Smooth muscle cell (in vitro differentiated cells): ENCODE measurements around the gene MANEA. TPM values are rescaled to one million over a fixed set of nuclear protein-coding genes. Genes with fewer than 3 reads are reported as not detected.
A peak's percentile ranks its signal among the peaks of the same experiment; 100 is the strongest.

ENCODE experiments used
- DNase-seq: peaks from one replicate; lab custom pipeline; 2025; ENCODE audit not compliant: unreplicated experiment; lab: John Stamatoyannopoulos, UW
- H2AFZ ChIP-seq: fragments of 200-600 bp; sonication (generic); 2 replicates; pipeline ENCODE4 v1.6.0; 2016; ENCODE audit warnings: antibody characterized with exemption, low read depth, mild to moderate bottlenecking
- H3F3A ChIP-seq: fragments of 200-600 bp; sonication (generic); 2 replicates; pipeline ENCODE4 v1.6.0; 2017; ENCODE audit warnings: antibody characterized with exemption, low read depth
- H3K27ac ChIP-seq: fragments of 200-600 bp; sonication (generic); 2 replicates; pipeline ENCODE4 v1.5.1; 2016; ENCODE audit warnings: low read depth, mild to moderate bottlenecking
- H3K27me3 ChIP-seq: fragments of 200-600 bp; sonication (generic); 2 replicates; pipeline ENCODE4 v1.6.1; 2016; ENCODE audit warnings: low read depth, mild to moderate bottlenecking
- H3K36me3 ChIP-seq: fragments of 200-600 bp; sonication (generic); 2 replicates; pipeline ENCODE4 v1.5.1; 2016; ENCODE audit warnings: low read depth
- H3K4me1 ChIP-seq: fragments of 200-600 bp; sonication (generic); 2 replicates; pipeline ENCODE4 v1.5.1; 2016; ENCODE audit warnings: low read depth
- H3K4me2 ChIP-seq: fragments of 200-600 bp; sonication (generic); 2 replicates; pipeline ENCODE4 v1.6.0; 2016; ENCODE audit warnings: mild to moderate bottlenecking
- H3K4me3 ChIP-seq: fragments of 200-600 bp; sonication (generic); 2 replicates; pipeline ENCODE4 v1.5.1; 2016; ENCODE audit warnings: mild to moderate bottlenecking
- H3K79me2 ChIP-seq: fragments of 200-600 bp; sonication (generic); 2 replicates; pipeline ENCODE4 v1.6.0; 2016; ENCODE audit warnings: low read depth, mild to moderate bottlenecking
- H3K9ac ChIP-seq: fragments of 200-600 bp; sonication (generic); 2 replicates; pipeline ENCODE4 v1.6.0; 2016; ENCODE audit warnings: low read depth
- H3K9me3 ChIP-seq: fragments of 200-600 bp; sonication (generic); replicated peaks from 2 replicates; pipeline ENCODE4 v1.5.1; 2016; ENCODE audit warnings: low read depth
- H4K20me1 ChIP-seq: fragments of 200-600 bp; sonication (generic); 2 replicates; pipeline ENCODE4 v1.6.0; 2016; ENCODE audit warnings: low read depth
- WGBS: methylation state at CpG from one replicate; pipeline ENCODE4 v1.1.7; 2016; ENCODE audit warnings: low lambda C conversion rate; 5-methylcytosine and 5-hydroxymethylcytosine counted together
- polyA plus RNA-seq: library from polyadenylated mRNA; unstranded; fragments of >200 nt; fragmentation: Nextera tagmentation; extraction: Ambion mirVana; gene quantifications from 2 replicates; pipeline ENCODE4 v1.2.1, GENCODE V29; 2016
- total RNA-seq: library from RNA; depleted of rRNA; stranded (reverse); fragments of >200 nt; gene quantifications from 2 replicates; pipeline ENCODE4 v1.2.3, GENCODE V29; 2014
- TF ChIP-seq, protein P1 (sequence below): fragments of 200-600 bp; sonication (generic); IDR thresholded peaks from 2 replicates; pipeline ENCODE4 v1.5.1; 2017; ENCODE audit warnings: borderline replicate concordance, mild to moderate bottlenecking, antibody characterized with exemption; ENCODE audit not compliant: insufficient read depth, poor library complexity, severe bottlenecking

MANEA gene
- total and polyA plus RNA-seq, 2 experiments from 2014 or later, result 2.7 to 11.0 TPM

DNA sequence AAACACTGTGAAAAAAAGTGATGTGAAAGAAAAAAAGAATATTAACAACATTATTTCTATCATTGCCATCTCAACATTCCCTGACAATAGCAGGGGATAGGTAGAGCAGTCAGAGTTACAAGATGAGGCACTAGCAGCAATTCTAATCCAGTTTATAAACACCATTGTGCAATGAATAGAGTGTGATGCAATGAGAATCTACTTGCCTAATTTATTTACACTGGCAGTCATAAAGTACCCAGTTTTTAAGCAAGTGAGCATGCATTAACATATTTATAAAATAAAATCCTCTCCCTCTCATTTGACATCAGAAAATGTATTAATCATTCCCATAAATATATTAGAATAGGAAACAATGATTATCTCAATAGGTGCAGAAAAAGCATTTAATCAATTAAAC, 2.5 kb upstream of the MANEA start:
- H3K9me3 ChIP-seq, result no peaks in the 10 kb centered on the region
- H3K4me1 ChIP-seq, result peaks cover 29% of the 10 kb centered on the region
- TF ChIP-seq, protein P1, sequence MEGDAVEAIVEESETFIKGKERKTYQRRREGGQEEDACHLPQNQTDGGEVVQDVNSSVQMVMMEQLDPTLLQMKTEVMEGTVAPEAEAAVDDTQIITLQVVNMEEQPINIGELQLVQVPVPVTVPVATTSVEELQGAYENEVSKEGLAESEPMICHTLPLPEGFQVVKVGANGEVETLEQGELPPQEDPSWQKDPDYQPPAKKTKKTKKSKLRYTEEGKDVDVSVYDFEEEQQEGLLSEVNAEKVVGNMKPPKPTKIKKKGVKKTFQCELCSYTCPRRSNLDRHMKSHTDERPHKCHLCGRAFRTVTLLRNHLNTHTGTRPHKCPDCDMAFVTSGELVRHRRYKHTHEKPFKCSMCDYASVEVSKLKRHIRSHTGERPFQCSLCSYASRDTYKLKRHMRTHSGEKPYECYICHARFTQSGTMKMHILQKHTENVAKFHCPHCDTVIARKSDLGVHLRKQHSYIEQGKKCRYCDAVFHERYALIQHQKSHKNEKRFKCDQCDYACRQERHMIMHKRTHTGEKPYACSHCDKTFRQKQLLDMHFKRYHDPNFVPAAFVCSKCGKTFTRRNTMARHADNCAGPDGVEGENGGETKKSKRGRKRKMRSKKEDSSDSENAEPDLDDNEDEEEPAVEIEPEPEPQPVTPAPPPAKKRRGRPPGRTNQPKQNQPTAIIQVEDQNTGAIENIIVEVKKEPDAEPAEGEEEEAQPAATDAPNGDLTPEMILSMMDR, result no peak
- H3F3A ChIP-seq, result peaks cover 4% of the 10 kb centered on the region
- DNase-seq, result no peak
- H4K20me1 ChIP-seq, result peaks cover 31% of the 10 kb centered on the region
- peak overlapping the region; percentile 87 for H3K4me2 ChIP-seq
- no peaks in the 10 kb centered on the region for H3K27me3 ChIP-seq
- no peak overlapping the region for H3K27ac ChIP-seq
- H3K4me3 ChIP-seq, result peak overlapping the region; percentile 83
- no peak overlapping the region for H2AFZ ChIP-seq
- no peaks in the 10 kb centered on the region for H3K36me3 ChIP-seq
- peaks cover 49% of the 10 kb centered on the region for H3K79me2 ChIP-seq
- no peak overlapping the region for H3K9ac ChIP-seq

DNA sequence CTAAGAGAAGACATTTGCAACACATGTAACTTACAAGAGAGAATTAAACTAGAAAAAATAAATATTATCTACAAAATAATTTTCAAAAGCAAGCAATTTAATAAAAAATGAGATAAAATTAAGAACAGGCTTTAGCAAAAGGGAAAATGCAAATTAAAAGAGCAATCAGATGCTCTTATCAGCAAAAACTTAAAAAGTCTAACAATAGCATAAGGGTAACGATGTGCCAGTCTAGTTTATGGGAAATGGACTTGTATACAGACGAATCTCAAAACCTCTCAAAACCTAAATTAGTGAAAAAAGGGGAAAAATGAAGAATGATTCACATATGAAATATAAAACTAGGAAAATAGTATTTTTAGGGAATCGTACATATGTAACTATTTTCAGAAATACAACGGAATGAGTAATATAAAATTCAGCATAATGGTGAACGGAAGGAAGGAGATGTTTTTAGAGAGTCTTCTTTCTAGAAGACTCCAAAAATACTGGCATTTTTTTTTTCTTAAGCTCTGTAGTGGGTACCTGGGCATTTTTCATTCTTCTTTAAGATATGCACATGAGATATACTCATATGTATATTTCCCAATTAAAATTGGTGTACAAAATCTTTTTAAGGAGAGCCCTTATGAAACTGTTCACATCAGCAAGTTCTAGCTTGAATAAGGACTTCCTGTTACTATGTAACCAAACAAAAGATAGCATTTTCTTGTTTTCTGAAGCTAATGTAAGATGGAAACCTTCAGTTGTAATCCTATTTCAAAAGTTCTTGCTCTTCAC, 927 bp upstream of the MANEA start:
- H3K9ac ChIP-seq, result peak overlapping the region; percentile 53
- H3K4me1 ChIP-seq, result peaks cover 29% of the 10 kb centered on the region
- H3F3A ChIP-seq, result peaks cover 4% of the 10 kb centered on the region
- no peaks in the 10 kb centered on the region for H3K9me3 ChIP-seq
- TF ChIP-seq, protein P1, result no peak
- H2AFZ ChIP-seq, result peak overlapping the region; percentile 100
- peaks cover 22% of the 10 kb centered on the region for H4K20me1 ChIP-seq
- peaks cover 61% of the 10 kb centered on the region for H3K79me2 ChIP-seq
- peak overlapping the region; percentile 79 for H3K27ac ChIP-seq
- WGBS, result 18% methylated on average over 5 of the region's 5 CpGs
- H3K36me3 ChIP-seq, result no peaks in the 10 kb centered on the region
- peak overlapping the region; percentile 83 for H3K4me3 ChIP-seq
- DNase-seq, result no peak
- H3K27me3 ChIP-seq, result no peaks in the 10 kb centered on the region
- peak overlapping the region; percentile 87 for H3K4me2 ChIP-seq

- peaks cover 4% of the 10 kb centered on the region for H3F3A ChIP-seq
- peak overlapping the region; percentile 53 for H3K9ac ChIP-seq
- peaks cover 29% of the 10 kb centered on the region for H3K4me1 ChIP-seq
- H3K4me3 ChIP-seq, result peak overlapping the region; percentile 83
- 5% methylated on average over 3 of the region's 3 CpGs for WGBS
- peak overlapping the region; percentile 87 for H3K4me2 ChIP-seq
- H3K27ac ChIP-seq, result peak overlapping the region; percentile 79
- H2AFZ ChIP-seq, result peak overlapping the region; percentile 100
- no peaks in the 10 kb centered on the region for H3K9me3 ChIP-seq
- H3K27me3 ChIP-seq, result no peaks in the 10 kb centered on the region
- H3K79me2 ChIP-seq, result peaks cover 58% of the 10 kb centered on the region
- no peaks in the 10 kb centered on the region for H3K36me3 ChIP-seq
- TF ChIP-seq, protein P1, result no peak
- DNase-seq, result no peak
- peaks cover 18% of the 10 kb centered on the region for H4K20me1 ChIP-seq
Measured at GRCh38 chr6:95576998-95577303, 384 bp upstream of the MANEA start.

- peak overlapping the region; percentile 79 for H3K27ac ChIP-seq
- peaks cover 11% of the 10 kb centered on the region for H4K20me1 ChIP-seq
- no peaks in the 10 kb centered on the region for H3K27me3 ChIP-seq
- peak overlapping the region; percentile 87 for H3K4me2 ChIP-seq
- no peaks in the 10 kb centered on the region for H3K36me3 ChIP-seq
- DNase-seq, result no peak
- peaks cover 61% of the 10 kb centered on the region for H3K79me2 ChIP-seq
- 7% methylated on average over 10 of the region's 10 CpGs for WGBS
- peak overlapping the region; percentile 83 for H3K4me3 ChIP-seq
- H3K4me1 ChIP-seq, result peaks cover 29% of the 10 kb centered on the region
- TF ChIP-seq, protein P1, result no peak
- H2AFZ ChIP-seq, result peak overlapping the region; percentile 100
- peaks cover 4% of the 10 kb centered on the region for H3F3A ChIP-seq
- peak overlapping the region; percentile 53 for H3K9ac ChIP-seq
- H3K9me3 ChIP-seq, result no peaks in the 10 kb centered on the region
Measured at GRCh38 chr6:95578106-95578410, 723 bp downstream of the MANEA start.
